Suprapubic skin (tissue), 4 donors: ENCODE results near the gene ARMCX2. TPM values are rescaled to one million over a fixed set of nuclear protein-coding genes. Genes with fewer than 3 reads are reported as not detected.

Experiments
- DNase-seq, 2 donors: peaks; one replicate each; pipeline ENCODE4 v3.0.0-alpha.2; 2019; ENCODE audit warnings: low spot score in 2 of 2
- H3K27ac ChIP-seq: fragments of 200-600 bp; sonication (generic); one replicate; pipeline ENCODE4 v1.5.1; 2019
- H3K27me3 ChIP-seq: fragments of 200-600 bp; sonication (generic); one replicate; pipeline ENCODE4 v1.5.1; 2019
- H3K36me3 ChIP-seq: fragments of 200-600 bp; sonication (generic); one replicate; pipeline ENCODE4 v1.5.1; 2019
- H3K4me1 ChIP-seq: fragments of 200-600 bp; sonication (generic); one replicate; pipeline ENCODE4 v1.5.1; 2019
- H3K4me3 ChIP-seq: fragments of 200-600 bp; sonication (generic); one replicate; pipeline ENCODE4 v1.5.1; 2019; ENCODE audit warnings: mild to moderate bottlenecking
- H3K9me3 ChIP-seq: fragments of 200-600 bp; sonication (generic); one replicate; pipeline ENCODE4 v1.5.1; 2019
- EP300 ChIP-seq: sonication (generic); formaldehyde crosslinking; IDR thresholded peaks from one replicate; pipeline ENCODE4 v1.6.1; 2017; ENCODE audit warnings: antibody characterized with exemption
- POLR2A ChIP-seq, 2 donors: fragments of 450-650 bp; IDR thresholded peaks; one replicate each; pipeline ENCODE4 v1.6.1; 2017; ENCODE audit warnings: antibody characterized with exemption in 2 of 2, mild to moderate bottlenecking in 2 of 2, moderate library complexity in 2 of 2
- POLR2AphosphoS5 ChIP-seq, 3 donors: sonication (generic); formaldehyde crosslinking; IDR thresholded peaks; one replicate each; pipeline ENCODE4 v1.6.1; 2017; ENCODE audit warnings: antibody characterized with exemption in 3 of 3
- WGBS: methylation state at CpG from one replicate; pipeline ENCODE4 v1.1.5; 2018; 5-methylcytosine and 5-hydroxymethylcytosine counted together
- total RNA-seq, 4 donors: library from RNA; depleted of rRNA; stranded (reverse); fragments of >200 nt; gene quantifications; one replicate each; pipeline ENCODE4 v1.1.0, GENCODE V29; 2016
- TF ChIP-seq, protein P1 (sequence below), 2 donors: fragments of 200-600 bp in 1 of 2; fragments of 450-650 bp in 1 of 2; sonication (generic) in 1 of 2; IDR thresholded peaks; one replicate each; pipeline ENCODE4 v1.5.1; 2016 to 2019; ENCODE audit warnings: antibody characterized with exemption in 2 of 2, mild to moderate bottlenecking in 1 of 2, moderate library complexity in 1 of 2

Gene ARMCX2
- total RNA-seq, result 10 to 100 TPM in 2 of 4 donors, 1 to 10 TPM in 2; 5.7 to 12.1 (median 8.8) TPM

DNA sequence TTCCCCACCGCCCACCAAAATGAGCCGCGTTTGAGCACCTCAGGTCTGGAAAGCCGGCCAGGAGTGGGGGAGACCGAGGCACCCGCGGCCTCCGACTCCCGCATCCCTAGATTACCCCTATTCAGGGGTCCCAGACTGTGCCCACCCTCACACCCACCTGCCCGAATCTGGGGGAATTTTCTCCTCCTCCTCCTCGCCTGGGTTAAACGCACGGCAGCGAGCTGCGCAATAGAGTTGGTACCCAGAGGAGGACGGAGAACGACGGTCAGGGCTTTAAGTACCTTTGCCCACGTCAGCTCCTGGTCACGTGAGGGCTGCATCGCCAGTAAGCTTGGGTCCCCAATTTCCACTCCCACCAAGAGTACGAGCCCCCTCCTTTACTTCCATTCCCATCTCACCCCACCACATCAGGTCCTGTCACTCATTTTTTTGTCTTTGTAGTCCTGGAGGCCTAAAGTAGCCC is at the start of gene ARMCX2:
Gene ARMCX2 (minus strand): TSS at position 250 of the 463 bp plus-strand sequence. CDS start 2,262 bp downstream, outside the sequence.
- Histone ChIP-seq H3K9me3 (no peaks in the 10 kb centered on the region), H3K4me1 (peaks cover 8% of the 10 kb centered on the region), H3K36me3 (no peaks in the 10 kb centered on the region), H3K27me3 (no peaks in the 10 kb centered on the region), H3K4me3 (peak within 1 kb of the TSS; percentile 56), H3K27ac (peak within 1 kb of the TSS; percentile 41)
- DNase-seq, result no peak
- TF ChIP-seq POLR2A (IDR thresholded peaks at IDR 0.05) (no peak), EP300 (no peak), POLR2AphosphoS5 (IDR thresholded peaks at IDR 0.05) (no peak)
- TF ChIP-seq, protein P1, sequence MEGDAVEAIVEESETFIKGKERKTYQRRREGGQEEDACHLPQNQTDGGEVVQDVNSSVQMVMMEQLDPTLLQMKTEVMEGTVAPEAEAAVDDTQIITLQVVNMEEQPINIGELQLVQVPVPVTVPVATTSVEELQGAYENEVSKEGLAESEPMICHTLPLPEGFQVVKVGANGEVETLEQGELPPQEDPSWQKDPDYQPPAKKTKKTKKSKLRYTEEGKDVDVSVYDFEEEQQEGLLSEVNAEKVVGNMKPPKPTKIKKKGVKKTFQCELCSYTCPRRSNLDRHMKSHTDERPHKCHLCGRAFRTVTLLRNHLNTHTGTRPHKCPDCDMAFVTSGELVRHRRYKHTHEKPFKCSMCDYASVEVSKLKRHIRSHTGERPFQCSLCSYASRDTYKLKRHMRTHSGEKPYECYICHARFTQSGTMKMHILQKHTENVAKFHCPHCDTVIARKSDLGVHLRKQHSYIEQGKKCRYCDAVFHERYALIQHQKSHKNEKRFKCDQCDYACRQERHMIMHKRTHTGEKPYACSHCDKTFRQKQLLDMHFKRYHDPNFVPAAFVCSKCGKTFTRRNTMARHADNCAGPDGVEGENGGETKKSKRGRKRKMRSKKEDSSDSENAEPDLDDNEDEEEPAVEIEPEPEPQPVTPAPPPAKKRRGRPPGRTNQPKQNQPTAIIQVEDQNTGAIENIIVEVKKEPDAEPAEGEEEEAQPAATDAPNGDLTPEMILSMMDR (IDR thresholded peaks at IDR 0.05), result no peak
- WGBS, result 42% methylated on average over 18 of the region's 22 CpGs

DNA sequence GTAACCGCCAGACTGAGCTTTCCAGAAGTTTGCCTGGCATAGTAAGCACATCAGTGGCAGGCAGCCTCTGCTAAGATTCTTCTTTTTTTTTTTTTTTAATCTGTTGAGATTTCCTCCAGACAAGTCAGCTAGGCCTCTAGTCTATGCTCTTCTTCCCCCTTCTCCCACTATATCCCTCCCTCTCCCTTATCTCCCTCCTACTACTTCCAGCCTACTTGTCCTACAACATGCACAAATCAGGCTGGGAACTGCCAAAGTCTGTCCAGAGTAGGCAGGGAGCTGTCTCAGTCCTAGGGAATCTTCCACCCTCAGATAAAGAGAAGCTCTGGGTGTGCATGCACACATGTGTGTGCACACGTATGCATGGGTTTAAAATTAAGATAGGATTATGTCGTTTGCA is 49.7 kb upstream of the ARMCX2 start:
- no peak overlapping the region for H3K27ac ChIP-seq
- H3K27me3 ChIP-seq, result no peaks in the 10 kb centered on the region
- no peak overlapping the region for H3K4me3 ChIP-seq
- H3K9me3 ChIP-seq, result no peaks in the 10 kb centered on the region
- TF ChIP-seq EP300 (no peak), POLR2A (IDR thresholded peaks at IDR 0.05) (no peak), POLR2AphosphoS5 (IDR thresholded peaks at IDR 0.05) (no peak)
- TF ChIP-seq, protein P1 (IDR thresholded peaks at IDR 0.05), result no peak
- H3K36me3 ChIP-seq, result no peaks in the 10 kb centered on the region
- no peaks in the 10 kb centered on the region for H3K4me1 ChIP-seq
- WGBS, result 71% methylated on average over 3 of the region's 3 CpGs
- no peak for DNase-seq

DNA sequence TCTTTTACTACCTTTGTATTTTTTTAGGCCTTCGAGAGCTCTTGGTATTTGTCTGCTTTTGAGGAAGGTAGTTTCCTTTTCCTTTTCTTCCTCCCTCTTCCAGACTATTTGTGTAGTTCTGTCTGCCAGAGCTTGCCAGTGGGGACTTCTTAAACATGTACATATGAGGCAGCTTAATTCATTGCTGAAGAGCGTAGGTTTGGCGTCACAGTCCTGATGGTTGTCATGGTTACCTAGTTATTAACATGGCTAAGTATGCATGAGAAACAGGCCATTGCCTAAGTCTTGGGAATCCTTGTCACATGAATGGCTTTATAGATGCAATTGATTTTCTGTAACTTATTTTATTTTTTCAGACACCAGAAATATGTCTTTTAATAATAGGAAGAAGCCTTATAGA is 48.5 kb upstream of the ARMCX2 start:
- DNase-seq, result no peak
- TF ChIP-seq POLR2A (IDR thresholded peaks at IDR 0.05) (no peak), POLR2AphosphoS5 (IDR thresholded peaks at IDR 0.05) (no peak), EP300 (no peak)
- TF ChIP-seq, protein P1 (IDR thresholded peaks at IDR 0.05), result no peak

DNA sequence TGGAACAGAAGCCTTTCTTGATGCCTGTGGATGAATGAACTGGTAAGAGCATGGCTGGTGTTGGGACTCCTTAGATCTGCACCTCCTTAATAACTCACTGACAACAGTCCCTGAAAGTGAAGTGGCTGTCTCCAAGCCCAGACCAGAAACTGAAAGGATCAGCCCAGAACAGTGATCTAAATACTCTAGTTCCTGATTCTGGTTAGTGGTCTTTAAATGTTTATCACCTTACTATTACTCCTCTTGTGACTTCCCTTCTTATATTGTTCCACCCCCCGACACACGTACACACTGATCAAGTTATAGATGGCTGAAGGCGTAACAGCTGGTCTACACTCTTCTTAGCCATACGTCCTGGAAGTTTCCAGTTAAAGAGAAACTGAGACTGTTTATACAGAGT is 33.8 kb upstream of the ARMCX2 start:
- 57% methylated on average over 4 of the region's 4 CpGs for WGBS
- no peaks in the 10 kb centered on the region for H3K27me3 ChIP-seq
- DNase-seq, result no peak
- H3K27ac ChIP-seq, result no peak overlapping the region
- H3K4me3 ChIP-seq, result no peak overlapping the region
- TF ChIP-seq, protein P1 (IDR thresholded peaks at IDR 0.05), result no peak
- TF ChIP-seq POLR2AphosphoS5 (IDR thresholded peaks at IDR 0.05) (no peak), POLR2A (IDR thresholded peaks at IDR 0.05) (no peak), EP300 (no peak)
- H3K36me3 ChIP-seq, result no peaks in the 10 kb centered on the region
- no peaks in the 10 kb centered on the region for H3K9me3 ChIP-seq
- H3K4me1 ChIP-seq, result no peaks in the 10 kb centered on the region

More for the DNA sequence above, 48.5 kb upstream of the ARMCX2 start:
- Histone ChIP-seq H3K4me3 (no peak overlapping the region), H3K4me1 (no peaks in the 10 kb centered on the region), H3K27ac (no peak overlapping the region), H3K9me3 (no peaks in the 10 kb centered on the region), H3K27me3 (no peaks in the 10 kb centered on the region), H3K36me3 (no peaks in the 10 kb centered on the region)
- 54% methylated on average over 3 of the region's 3 CpGs for WGBS

DNA sequence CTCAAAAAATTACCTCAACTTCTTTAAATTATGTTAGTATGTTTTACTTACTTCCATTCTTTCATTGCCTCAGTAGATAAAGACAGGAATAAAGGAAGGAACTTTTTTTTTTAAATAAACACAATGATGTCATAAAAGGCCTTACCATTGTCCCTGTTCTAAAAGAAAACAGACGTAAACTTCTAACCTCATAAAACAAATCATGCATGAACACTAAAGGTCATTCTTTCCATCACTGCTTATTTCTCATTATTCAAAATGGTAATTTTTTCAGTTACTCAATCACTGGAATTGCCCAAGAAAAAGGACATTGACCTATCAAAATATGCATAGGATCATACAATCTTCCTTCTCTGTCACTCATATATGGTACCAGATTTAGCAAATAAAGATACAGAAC is 32.2 kb upstream of the ARMCX2 start:
- Histone ChIP-seq H3K36me3 (no peaks in the 10 kb centered on the region), H3K9me3 (no peaks in the 10 kb centered on the region), H3K4me3 (no peak overlapping the region), H3K27ac (no peak overlapping the region), H3K4me1 (no peaks in the 10 kb centered on the region), H3K27me3 (no peaks in the 10 kb centered on the region)
- 65% methylated on average over 1 of the region's 1 CpG for WGBS
- TF ChIP-seq POLR2A (IDR thresholded peaks at IDR 0.05), result no peak
- no peak for TF ChIP-seq POLR2AphosphoS5 (IDR thresholded peaks at IDR 0.05)
- TF ChIP-seq EP300, result no peak
- TF ChIP-seq, protein P1 (IDR thresholded peaks at IDR 0.05), result no peak
- no peak for DNase-seq
